T-helper 22 cell (primary cell): ENCODE measurements around the gene MICU2.

Experiments
- DNase-seq: peaks from one replicate; pipeline ENCODE4 v3.0.0-alpha.2; 2020; ENCODE audit warnings: low read depth

MICU2 gene, protein sequence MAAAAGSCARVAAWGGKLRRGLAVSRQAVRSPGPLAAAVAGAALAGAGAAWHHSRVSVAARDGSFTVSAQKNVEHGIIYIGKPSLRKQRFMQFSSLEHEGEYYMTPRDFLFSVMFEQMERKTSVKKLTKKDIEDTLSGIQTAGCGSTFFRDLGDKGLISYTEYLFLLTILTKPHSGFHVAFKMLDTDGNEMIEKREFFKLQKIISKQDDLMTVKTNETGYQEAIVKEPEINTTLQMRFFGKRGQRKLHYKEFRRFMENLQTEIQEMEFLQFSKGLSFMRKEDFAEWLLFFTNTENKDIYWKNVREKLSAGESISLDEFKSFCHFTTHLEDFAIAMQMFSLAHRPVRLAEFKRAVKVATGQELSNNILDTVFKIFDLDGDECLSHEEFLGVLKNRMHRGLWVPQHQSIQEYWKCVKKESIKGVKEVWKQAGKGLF

DNA sequence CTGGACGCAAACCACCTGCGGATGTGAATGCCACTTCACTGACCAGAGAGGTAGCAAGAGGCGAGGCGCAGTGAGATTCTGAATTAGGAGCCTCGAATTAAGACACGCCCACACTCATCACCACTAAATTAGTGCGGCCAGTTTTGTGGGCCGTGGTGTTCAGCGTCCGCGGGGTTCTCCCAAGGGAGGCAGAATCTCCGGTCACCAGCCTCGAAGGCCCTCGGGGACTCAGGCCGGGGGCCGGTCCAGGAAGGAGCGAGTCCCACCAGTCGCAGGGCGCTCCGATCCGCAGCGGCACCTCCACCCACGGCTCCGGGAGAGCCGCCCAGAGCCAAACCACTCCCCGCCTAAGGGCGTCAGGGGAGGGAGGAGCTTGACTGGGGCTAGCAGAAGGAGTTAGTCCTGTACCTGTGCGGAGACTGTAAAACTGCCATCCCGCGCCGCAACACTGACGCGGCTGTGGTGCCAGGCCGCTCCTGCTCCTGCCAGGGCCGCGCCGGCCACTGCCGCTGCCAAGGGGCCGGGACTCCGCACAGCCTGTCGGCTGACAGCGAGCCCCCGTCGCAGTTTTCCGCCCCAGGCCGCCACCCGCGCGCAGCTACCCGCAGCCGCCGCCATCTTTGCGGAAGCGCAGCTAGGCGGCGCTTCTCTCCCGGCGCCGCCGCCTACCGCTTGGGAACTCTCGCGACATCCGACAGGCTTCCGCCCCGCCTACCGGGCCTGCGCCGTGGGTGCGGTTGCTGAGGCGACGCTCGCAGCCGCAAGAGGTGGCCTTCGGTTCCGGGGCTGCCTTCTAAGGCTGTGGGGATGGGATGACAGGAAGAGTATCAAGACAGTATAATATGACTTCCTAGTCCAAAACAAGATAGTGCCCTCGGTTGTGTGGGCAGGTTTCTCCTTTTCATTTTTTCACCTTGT is at the start of gene MICU2:
Gene MICU2 (minus strand): TSS at position 640 of the 918 bp plus-strand sequence. CDS start 22 bp downstream, at position 618.
- peak; percentile 88 for DNase-seq

DNA sequence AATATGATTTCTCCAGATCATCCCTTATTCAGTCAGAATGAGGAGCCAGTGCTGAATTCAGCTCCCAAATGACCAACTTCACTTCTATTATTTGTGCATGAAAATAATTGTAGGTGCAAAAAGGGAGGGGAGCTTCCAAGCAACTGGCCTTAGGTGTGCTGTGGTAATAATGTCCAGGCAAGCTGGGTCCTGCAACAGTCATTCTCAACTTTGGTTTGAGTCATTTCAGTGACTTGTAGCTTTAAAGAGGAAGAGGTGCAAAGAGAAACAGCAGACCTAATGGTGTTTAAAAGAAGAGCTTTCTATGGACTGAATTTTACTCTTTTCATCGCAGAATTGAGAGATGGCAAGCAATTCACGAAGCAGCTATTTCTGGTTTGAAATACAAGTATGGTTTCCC is 37.7 kb upstream of the MICU2 start:
- DNase-seq, result no peak

DNA sequence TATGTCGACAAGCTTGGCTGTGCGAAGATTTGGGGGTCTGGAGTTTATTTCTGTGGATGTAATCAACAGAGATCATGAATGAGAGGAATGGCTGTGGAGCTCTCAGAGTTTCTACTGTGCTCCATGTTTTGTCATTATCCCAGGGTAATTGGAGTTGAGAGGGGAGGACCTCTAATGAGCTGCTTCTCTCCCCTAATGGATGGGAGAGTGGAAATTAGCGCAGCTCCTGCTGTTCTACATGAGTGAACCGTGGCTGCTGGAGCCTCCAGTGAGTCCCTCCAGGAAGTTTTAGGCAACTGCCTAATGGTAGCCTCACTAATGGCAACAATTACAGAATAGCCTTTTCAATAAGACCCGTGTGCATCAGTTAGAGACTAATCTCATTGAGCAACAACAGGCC is 35.6 kb upstream of the MICU2 start:
- DNase-seq, result no peak

DNA sequence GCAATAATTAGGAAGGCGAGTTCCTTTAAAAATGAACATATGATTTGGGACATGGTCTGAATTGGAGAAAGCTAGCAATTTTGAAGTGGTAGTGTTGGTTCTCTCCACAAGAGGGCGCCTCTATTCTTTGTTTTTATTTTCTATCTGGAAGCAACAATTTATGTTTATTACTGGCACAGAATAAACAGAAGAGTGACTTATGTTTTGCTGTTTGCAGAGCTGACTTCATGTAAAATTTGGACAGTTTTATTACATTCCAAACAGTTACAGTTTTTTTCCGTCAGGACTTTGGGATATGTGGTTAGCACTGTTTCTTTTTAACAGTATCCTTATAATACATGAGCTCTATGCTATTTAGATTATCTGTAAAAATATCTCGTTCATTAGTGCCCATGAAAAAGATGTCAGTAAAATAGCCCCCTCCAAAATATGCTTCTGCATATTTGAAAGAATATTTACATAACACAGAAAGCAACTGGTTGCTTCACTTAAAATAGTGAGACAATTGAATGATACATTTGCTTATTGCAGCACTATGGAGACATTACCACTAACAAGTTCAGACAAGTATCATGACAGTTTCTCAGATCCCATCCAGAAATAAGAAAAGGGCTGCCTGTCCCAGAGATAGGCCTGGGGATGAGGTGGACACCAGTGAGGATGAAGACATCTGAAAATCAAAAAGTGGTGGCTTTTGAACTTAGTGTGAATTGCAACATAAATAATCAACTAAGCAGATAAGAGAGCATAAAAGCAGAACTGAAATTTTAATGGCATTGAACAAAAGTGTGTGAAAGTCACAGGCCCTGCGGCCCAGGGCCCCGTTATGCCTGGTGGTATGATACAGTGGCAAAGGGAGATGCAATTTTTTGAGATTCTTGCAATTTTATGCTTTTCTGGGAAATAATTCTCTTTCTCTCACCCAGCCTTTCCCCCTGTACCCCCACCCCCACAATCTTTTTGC is 34.6 kb upstream of the MICU2 start:
- DNase-seq, result no peak

DNA sequence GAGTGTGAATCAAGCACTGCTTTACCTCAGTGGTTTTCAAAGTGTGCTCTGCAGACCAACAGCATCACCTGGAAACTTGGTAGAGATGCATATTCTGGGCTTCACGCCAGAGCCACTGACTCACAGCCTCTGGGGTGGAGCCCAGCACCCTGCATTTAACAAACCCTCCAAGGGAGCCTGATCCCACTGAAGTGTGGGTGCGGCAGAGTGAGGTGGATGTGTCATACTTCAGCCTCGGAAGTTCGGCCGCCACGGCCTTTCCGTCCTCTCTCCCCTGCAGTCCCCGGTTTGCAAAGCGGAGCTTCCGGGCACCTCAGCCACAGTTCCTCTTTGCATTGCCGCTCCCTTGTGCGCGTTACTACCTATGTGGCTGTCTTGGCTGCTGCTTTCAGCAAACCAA is 33.3 kb upstream of the MICU2 start:
- DNase-seq, result peak; percentile 2

DNA sequence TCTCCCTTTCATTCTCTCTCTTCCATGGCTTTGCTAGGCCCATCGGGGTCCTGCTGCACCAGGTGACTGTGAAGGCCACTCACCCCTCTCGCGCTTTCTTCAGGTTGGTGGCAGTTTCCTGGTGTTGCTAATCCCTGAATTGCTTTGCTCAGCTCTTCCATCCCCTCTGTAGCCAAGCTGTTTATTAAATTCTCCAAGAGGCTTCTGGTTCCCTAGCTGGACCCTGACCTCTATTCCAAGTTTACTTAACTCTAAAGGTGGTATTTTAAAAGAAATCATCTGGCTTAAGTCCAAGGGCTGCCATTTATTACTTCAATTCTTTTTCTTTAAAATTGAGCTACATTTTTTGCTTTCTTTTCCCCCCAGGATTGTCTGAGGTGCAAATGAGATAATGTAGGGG is 32.7 kb upstream of the MICU2 start:
- no peak for DNase-seq

DNA sequence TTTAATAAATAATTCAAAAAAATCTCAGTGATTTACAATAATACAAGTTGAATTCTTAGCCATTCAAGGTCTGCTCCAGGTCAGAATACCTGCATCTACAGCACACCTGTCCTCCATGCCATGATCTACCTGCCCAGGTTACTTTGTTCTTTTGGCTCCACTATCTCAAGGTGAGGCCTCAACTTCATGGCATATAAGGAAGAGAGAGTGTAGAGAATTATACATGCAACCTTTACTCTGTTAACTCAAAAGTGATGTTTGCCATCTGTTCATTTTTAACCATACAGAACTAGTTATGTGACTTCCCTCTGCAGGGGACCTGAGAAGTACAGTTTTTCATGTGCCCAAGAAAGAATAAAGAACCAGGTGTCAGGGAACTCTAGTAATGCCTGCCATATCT is 28.2 kb upstream of the MICU2 start:
- no peak for DNase-seq

DNA sequence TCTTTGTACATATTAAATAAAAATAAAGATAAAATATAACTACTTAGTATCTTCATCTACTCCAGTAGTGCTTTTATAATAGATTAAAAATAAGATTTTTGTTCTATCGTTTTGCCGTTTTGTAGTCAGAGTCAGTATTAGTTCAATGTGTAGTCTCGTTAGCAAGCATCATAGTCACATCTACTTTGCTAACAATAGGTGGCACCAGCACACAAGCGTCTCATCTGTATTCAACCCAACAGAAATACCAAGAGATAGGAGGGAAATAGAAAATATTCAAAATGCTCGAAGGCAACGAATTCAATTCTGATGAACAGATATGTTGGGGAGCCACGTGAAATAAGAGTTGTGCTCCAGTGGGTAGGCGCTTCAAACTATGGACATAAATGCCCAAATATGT is 21.4 kb upstream of the MICU2 start:
- DNase-seq, result no peak

DNA sequence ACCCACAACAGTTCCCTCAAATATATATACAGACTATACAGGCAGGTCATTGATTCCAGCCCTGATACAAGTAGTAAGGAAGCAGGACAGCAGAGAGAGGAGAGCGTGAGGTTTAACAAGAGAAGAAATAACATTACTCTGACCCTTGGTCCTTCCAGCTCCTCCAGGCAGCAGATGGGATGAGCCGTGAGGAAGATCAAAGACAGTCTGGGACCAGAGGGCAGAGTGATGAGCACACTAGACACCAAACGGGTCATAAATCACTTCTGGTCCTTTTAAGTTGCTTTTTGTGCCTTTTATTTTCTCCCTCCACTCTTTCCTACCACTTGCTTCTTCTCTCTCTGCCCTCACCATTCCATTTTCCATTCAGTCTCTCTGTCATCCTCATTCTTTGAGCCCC is 16.9 kb upstream of the MICU2 start:
- no peak for DNase-seq

DNA sequence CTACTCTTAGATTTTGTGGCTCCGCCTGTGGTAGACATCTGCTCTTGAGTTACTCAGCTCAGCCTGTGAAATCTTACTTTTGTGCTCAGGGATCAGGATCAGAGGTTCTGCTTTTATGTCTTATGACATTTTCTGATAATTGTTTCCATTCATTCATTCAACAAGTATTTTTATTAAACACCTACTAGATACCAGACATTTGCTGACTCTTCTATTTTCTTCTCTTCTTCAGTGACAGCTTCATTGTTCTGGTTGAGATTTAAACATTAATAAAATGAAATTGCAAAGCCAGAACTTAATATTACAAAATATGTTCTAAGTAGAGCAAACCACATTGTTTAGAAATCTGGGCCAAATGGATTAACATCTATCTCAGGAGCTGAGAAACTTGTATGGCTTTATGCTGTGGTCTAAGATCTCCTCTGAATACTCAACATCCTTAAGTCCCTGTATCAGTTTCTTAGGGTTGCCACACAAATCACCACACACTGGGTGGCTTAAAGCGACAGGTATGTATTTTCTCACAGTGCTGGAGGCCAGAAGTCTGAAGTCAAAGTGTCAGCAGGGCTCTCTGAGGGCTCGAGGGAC is 15.8 kb upstream of the MICU2 start:
- no peak for DNase-seq

DNA sequence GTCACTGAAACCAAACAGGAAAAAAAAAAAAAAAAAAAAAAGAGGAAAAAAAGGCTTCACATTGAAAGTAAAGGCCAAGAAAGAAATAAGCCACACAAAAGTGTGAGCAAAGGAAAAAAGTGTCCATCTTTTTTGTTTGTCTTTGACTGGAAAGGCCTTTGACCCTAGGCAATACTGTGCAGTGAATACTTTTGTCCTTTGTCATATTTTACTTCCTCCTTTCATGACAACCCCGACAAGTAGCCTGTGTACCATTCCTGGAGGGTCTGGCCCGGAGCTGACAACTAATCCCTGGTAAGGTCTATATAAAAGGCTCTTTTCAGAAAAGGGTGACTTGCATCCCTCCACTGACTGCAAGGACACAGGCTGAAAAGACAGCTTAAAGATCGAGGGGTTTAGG is 12.9 kb upstream of the MICU2 start:
- DNase-seq, result no peak

DNA sequence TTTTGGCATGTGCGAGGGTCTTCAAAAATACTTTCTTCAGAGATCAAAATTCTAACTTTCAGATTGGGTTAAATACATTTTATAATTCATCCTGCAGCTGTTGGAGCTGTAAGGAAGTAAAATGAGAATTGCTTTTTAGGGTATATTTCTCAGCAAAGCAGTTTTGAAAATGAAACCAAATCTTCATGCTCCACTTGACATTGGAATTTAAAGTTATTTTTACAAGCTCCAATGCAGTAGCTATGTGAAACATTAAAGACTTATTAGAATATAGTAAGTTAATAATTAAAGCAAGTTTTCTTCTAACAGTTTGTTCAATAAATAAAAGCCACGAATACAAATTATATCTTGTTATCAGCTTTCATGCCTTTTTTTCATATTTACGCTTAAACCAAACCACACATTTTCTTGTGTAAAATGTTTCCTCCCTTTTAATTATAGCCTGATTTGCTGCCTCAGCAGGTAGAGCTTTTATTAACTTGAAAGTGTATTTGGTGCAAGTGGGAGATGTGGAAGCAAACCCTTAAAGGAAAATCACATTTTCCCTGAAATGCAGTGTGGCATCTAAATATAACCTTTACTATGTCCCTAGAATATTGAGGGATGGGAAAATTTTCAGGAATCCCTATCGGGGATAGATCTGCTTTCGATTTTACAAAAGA is 12.4 kb upstream of the MICU2 start:
- DNase-seq, result no peak

DNA sequence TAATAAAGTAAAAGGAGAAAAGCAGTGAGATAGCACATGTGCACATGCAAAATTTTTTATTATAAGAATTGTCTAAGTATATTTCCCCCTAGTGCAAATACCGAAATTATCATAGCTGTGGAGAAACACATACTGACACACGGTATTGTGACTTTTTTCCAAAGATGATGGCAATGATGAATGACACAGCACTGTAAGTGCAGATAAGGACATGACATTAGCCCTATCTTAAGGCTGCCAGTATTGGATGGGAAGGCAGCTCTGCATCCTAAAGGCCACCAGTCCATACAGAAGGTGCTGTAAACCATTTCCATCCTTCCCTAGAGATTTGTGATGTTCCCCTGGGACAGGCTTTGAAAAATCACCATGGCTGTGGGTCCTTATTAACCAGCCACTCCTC is 11.5 kb upstream of the MICU2 start:
- no peak for DNase-seq

DNA sequence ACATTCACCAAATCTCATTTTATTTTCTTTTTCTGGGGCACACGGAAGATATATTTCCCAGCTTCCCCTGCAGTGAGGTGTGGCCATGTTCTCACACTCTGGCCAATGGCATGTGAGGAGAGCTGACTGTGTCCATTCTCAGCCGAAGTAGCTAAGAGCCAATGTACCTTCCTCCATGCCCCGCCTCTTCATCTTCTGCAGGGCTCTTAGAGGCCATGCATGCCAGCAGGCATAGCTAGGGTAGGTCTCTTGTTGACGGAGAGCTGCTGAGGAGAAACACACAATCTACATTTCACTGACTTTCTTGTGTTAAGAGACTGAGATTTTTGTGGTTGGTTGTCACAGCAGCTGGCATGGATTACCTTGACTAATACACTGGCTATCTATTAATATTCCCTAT is 9.8 kb upstream of the MICU2 start:
- DNase-seq, result no peak

DNA sequence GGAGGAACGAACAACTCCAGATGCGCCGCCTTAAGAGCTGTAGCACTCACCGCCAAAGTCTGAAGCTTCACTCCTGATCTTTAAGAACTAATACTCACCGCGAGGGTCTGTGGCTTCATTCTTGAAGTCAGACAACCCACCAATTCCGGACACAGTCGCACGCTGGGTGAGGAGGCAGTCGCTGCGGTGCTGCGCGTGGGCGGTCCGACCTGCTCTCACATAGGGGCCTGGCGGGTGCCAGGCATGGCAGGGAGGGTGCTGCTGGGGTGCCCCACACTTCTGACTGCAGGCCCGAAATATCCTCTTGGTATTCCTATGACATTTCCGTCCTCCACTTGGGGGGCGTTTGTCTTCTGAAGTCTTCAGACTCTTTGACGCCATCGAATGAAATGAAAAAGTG is 7.4 kb upstream of the MICU2 start:
- DNase-seq, result no peak

DNA sequence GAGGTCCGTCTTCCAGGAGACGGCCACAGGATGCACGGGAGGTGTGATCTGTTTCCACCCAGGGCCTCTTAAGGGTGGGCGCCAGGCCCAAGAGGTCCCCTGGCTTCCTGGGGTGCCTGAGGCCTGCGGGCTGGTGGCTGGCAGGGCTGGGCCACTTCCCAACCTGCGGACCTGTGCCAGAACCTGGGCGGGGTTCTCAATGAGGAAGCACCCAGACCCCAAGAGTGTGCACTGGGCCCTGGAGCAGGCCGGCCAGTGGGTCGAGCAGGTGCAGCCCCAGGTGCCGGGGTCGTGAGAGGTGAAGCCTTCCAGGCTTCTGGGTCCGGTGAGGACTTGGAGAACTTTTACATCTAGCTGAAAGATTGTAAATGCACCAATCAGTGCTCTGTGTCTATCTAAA is 6.7 kb upstream of the MICU2 start:
- no peak for DNase-seq

DNA sequence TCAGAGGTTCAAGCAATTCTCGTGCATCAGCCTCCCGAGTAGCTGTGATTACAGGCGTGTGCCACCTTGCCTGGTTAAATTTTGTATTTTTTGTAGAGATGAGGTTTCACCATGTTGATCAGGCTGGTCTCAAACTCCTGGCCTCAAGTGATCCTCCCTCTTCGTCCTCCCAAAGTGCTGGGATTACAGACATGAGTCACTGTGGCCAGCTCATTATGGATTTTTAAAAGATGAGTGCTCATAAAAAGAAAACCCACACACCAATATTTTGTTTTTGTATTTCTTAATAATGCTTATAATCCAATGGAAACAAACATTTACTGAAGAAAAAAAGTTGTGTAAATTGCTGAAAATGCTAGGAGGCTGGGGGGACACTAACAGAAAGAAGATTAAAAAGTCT is 5.0 kb upstream of the MICU2 start:
- DNase-seq, result no peak

DNA sequence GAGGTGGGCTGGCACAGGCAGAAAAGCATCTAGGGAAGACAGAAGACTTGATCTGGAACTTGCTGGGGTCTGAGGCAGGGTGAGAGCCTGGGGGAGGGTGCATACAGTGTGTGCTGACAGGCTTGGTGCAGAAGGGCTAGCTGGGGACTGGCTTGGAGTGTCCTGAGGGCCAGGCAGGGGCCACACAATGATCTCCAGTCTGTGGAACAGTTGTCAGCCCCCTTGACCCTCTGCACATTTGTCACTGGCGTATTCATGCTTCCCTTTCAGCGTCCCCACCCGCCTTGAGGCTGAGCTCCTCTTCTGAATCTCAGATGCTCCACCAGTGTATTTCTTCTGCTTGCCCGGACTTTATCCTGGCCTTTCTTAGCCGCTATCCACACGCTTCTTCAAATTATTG is 2.8 kb upstream of the MICU2 start:
- no peak for DNase-seq

DNA sequence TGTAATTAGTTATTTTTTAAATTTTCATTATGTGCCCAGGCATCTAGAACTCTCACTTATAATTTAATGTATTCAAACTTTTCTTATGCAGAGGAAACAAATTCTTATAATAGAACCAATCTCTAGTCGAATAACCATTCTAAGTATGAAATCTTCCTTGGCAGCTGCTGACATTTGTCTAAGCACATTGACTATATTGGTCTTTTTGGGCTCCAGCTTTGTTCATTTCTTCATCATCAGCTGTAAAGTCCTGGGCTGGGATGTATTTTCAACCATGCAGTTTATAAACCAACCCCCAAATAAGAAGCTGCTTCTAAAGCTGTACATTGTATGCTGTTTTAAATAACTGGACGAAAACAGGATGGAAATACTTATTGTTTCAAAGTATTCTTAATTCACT is 2.3 kb upstream of the MICU2 start:
- DNase-seq, result no peak

DNA sequence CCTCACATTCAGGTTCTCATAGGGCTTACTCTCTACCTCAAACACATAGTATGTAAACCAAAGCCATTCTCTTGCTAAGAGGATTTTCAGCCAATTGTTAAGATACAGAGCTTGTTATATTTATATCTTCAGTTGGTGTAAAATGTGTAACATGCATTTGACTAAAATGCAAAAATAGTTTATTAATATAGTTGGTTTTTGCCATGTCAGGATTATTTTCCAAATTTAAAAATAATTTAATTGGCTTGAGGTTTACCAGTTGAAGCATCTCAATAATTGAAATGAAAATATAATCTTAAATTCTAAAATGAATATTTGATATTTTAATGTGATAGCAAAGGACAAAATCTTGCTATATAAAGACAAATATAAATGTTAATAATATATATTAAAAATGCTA is 7.2 kb downstream of the MICU2 start:
- DNase-seq, result no peak

DNA sequence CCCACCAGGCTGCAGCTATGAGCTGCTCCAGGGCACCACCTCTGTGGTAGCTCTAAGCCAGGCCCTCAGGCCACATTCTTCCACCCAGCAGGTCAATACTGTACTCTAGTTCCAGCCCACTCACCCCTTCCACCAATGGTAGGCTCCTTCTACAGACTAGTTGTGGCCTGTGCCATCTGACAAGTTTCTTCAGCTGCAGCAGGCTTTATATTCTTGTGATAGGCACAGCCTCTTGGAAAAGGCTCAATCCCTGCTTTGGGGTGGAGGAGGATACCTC is 8.5 kb downstream of the MICU2 start:
- no peak for DNase-seq
